Ecto neural progenitor cell (in vitro differentiated cells): ENCODE data around the gene ZNF626.
"Not testable (repeated sequence)": the region's sequence is repeated elsewhere in the genome, so short reads cannot be mapped to it uniquely, and the experiment has no call there.

ENCODE experiments used
- DNase-seq: peaks from one replicate; pipeline ENCODE4 v3.0.0-alpha.2; 2018; ENCODE audit warnings: low spot score

Gene ZNF626

DNA sequence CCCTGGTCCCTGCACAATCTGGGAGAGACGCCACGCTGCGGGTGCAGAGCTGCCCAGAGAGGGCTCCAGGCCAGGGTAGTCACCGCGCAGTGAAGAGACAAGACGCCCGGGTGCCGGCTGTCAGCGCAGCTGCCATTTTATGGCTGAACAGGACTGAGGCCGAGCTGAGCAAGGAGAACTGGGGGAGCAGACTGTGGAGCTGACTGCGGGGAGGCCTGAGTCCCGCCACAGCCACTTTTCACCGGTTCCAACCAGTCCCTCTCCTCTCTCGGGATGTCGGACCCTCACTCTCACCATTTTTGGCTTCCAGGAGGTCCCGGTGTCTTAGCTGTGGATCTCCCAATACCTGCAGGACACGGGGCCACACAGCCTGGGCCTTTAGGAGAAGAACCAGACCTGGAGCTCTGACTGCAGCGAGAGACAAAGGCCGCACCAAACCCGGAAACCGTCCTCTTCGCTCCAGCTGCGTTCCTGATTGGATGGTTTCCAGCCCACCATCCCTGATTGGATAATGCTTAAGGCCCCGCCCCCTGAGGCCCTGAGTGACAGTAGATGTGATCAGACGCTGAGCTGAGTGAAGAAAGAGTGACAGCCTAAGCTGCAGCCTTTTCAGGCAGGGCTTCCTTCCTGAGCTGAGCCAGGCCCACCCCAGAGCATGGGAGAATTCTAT is at the start of gene ZNF626:
ZNF626 (minus strand) TSS at position 422 of the 670 bp plus-strand sequence; CDS start at position 297, 125 bp downstream.
- DNase-seq = peak; percentile 95

DNA sequence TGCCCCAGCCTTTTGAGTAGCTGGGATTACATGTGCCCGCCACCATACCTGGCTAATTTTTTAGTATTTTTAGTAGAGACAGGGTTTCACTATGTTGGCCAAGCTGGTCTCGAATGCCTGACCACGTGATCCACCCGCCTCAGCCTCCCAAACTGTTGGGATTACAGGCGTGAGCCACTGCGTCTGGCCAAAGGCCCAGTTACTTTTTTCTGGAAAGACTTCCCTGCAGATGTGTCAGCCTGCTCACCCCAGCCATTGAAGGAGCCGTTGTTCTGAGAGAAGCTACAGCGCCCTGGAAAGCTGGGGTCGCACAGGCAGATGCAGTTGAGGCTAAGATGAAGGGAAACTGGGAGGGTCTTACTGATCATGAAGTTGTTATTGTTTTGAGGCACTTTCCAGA is 7.9 kb upstream of the ZNF626 start:
- DNase-seq = no peak

DNA sequence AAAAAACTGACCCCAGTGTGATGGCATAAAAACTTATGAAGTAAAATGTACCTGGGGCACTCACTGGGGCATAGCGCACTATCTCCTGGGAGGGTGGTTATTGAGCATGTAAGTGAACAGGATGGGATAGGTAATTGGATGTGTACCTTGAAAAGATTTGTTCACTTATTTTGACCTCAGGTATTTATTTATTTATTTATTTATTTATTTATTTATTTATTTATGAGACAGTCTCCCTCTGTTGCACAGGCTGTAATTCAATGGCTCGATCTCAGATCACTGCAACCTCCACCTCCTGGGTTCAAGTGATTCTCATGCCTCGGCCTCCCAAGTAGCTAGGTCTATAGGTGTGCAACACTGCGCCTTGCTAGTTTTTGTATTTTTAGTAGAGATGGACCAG is 5.9 kb upstream of the ZNF626 start:
- no peak for DNase-seq

DNA sequence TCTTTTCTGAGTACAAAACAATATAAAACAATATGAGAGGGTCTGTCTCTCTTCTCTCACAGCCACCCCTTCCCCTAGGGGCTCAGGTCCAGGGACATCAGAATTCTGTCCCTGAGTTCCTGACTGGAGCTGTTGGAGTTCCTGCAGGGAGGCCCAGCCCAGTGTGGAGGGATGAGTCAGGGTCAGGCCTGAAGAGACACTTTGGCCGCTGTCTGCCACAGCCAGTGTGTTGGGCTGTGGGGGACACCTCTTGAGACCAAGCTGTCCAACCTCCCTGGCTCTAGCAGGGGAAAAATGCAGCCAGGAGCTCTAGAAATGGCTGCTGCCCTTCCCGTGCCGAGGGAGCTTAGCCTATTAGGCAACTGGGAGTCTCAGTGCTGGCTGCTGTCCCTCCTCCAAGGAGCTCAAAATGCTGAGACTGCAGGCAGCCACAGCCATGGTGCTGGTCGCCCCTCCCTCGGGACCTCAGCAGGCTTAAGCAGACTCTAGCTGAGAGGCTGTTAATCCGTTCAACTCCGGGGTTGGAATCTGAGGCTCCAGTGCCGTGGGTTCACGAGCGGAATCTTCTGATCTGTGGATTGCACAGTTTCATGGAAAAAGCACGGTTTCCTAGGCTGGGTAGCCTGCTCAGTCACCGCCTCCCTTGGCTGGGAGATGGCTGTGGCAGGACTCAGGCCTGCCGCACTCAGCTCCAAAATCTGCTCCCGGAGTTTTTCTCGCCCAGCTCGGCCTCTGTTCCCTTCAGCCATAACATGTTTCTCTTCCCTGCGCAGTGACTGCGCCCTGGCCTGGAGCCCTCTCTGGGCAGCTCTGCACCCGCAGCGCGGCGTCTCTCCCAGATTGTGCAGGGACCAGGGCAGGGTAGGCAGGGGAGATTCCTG is 3.8 kb upstream of the ZNF626 start:
- peak; percentile 80 for DNase-seq

DNA sequence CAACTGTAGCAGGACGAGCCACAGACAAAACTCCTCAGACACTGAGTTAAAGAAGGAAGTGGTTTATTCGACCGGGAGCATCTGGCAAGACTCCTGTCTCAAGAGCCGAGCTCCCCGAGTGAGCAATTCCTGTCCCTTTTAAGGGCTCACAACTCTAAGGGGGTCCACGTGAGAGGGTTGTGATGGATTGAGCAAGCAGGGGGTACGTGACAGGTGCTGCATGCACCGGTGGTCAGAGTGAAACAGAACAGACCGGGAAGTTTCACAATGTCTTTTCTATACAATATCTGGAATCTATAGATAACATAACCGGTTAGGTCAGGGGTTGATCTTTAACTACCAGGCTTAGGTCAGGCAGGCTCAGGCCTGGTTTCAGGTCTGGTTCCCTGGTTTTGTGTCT is 3.1 kb upstream of the ZNF626 start:
- not testable (repeated sequence) for DNase-seq

DNA sequence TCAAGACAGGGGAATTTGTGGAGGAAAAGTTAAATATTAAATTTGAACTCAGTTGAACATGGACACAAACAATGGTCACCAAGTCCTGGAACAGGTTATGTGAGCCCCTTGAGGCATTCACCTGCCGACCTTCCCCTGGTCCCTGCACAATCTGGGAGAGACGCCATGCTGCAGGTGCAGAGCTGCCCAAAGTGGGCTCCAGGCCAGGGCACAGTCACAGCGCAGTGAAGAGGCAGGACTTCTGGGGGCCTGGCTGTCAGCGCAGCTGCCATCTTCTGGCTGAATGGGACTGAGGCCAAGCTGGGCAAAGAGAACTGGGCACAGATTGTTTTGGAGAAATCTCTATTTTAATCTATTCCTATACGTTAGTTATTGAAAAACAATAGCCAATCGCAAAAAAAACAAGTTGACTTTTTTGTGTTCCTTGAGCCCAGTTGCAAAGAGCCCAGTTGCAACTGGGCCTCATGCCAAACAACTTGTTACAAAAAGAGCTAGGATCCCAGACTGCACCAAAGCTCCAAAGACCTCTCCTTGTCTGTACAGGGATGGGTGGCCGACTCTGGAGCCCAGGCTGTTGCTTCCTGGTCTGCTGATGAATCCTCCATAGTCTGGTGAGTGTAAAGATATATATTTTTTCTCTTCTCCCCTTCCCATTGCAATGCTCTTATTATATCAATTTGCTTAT is 1.2 kb upstream of the ZNF626 start:
- no peak for DNase-seq

DNA sequence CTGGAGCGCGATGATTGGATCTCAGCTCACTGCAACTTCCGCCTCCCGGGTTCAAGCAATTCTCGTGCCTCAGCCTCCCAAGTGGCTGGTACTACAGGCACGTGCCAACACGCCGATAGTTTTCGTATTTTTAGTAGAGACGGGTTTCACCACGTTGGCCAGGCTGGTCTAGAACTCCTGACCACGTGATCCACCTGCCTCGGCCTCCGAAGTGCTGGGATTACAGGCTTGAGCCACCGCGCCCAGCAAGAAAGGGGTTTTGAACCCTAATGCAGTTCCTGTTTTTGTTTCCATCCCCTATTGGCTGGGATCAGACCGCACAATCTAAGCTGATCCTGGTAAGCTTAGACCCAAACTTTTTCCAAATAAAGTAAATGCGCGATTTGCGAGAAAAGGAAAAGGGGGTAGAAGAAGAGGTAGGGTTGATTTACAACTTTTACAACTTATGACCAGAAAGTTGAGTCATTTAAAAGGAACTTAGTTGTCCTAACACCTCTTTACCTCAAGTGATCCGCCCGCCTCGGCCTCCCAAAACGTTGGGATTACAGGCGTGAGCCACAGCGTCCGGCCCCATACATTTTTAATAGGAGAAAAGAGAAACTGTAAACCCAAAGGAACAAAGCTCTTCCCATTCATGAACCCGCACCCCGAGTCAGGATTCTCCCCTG is 764 bp downstream of the ZNF626 start:
- peak; percentile 51 for DNase-seq

DNA sequence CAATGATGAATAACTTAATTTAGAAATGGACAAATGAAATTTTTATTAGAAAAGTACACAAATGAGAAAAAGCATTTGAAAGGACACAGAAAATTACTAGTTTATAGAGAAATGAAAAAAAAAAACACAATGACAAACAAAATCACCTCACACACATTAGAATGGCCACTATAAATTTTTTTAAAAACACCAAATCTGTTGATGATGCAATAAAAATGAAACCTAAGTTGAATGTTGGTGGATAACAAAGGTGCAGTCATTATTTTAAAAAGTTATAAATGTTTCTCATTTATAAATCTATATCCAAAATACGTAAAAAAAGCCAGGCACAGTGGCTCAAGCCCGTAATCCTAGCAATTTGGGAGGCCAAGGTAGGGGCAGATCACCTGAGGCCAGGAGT is 20.8 kb downstream of the ZNF626 start:
- no peak for DNase-seq

DNA sequence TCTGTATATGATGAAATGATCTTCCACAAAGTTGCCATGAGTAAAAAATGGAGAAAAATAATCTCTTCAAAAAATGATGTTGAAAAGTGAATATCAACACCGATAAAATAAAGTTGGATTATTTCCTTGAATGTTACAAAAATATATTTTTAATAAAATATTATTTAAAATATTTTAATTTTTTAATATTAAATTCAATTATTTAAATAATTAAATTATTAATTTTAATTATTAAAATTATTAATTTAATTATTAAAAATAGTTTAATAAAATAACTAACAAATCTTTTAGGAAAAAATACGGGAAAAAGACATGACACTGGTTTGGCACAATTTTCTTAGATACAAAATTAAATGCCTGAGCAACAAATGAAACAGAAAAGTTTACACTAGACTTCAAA is 21.3 kb downstream of the ZNF626 start:
- DNase-seq = no peak

DNA sequence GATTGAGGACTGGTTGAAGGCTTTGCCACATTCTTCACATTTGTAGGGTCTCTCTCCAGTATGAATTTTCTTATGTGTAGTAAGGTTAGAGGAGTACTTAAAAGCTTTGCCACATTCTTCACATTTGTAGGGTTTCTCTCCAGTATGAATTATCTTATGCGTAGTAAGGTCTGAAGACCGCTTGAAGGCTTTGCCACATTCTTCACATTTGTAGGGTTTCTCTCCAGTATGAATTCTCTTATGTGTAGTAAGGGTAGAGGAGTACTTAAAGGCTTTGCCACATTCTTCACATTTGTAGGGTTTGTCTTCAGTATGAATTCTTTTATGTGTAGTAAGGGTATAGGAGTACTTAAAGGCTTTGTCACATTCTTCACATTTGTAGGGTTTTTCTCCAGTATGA is 36.8 kb downstream of the ZNF626 start:
- not testable (repeated sequence) for DNase-seq

DNA sequence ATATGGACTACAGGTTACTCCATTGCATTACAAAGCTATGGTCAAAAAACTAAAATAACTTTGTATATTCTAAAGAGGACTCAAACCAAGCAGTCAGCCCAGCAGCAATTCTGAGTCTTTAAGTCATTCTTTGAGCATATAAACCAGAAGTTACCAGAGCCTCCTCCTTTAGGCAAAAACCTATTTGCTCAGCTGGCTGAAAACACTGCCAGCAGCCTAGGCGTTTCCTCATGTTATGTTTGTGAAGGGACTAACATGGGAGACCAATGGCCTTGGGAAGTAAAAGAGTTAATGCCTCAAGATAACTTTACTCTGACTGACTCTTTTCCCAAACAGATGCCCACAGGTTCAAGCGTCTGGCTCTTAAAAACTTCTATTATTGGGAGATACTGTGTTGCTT is 45.3 kb downstream of the ZNF626 start:
- DNase-seq = no peak

DNA sequence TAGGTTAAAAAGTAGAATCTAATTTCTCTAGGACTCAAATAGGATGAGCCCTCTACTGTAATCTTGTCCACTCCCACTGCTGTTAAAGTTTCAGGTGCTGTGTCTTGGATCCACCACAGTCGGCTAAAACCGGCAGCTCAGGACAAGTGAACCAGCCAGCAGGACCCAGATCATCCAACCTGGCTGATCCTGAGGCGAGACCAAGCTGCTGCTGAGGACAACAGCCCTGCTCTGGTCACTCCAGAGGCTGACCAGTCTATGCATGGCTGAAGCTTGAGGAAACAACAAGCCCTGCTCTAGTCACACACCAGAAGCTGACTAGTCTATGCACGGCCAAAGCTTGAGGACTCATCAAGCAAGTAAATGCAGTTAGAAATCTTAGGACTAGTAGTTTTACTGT is 46.4 kb downstream of the ZNF626 start:
- DNase-seq = not testable (repeated sequence)

DNA sequence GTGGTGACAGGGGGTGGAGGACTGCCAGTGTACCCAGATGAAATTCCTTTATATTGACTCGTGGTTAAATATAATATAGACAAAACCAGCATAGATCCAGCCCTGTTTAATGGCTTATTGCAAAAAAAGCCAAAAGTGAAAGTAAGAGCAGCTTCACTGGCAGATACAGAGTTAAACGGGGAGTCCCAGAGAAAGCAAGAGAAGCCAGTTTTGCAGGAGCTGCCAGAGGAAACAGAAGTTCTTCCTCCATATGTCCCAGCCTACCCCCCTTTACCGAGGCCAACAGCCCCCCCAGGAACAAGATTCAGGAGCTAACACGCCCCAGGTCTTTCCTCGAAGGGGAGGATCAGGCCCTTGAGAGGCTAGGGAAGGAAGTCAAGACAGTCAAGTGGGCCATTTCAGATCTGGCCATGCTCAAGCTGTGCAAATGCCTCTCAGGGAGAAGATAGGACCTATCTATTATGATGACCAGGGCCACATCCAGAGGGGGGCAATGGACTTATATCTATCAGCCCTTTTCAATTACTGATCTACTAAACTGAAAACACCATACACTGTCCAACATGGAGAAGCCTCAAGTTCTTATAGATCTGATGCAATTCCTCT is 48.6 kb downstream of the ZNF626 start:
- no peak for DNase-seq

DNA sequence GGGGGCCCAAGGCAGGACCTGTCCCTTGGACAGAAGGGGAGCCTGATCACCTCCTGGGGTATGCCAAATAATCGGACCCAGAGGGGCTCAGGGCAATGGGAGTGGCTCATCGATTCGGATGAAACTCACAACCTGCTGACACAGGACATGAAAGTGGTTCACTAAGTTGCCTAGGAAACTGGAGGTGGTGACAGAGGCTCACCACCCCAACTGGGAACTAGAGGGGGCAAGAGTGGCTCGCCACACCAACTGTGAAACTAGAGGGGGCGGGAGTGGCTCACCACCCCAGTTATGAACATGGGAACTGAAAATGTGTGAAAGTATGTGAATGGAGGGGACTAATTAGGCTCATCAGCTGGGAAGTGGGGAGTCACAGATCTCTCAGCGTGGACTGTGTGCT is 49.5 kb downstream of the ZNF626 start:
- no peak for DNase-seq

DNA sequence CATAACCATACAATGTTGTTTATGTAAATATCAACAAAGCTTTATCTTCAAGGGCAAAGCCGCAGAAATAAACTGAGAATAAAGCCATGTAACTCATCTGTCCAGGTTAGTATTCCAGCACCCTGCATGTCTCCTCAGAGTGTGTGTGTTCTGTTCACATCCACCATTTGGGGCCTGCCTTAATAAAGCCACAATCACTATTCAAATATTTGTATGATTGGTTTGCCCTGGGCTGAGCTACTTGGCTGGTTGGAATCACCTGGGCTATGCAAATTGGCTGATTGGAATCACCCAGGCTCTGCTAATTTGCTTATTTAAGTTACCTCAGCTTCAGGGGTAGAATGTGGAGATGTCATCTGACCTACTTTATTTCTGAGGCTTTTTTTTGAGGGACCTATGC is 53.4 kb downstream of the ZNF626 start:
- no peak for DNase-seq
